ENCODE results near the gene TMEM44.

Gene TMEM44

GRCh38 chr3:194619741-194620140 is 13.5 kb downstream of the TMEM44 start:
- no peak for DNase-seq (ENCODE audit: extremely low read depth, low read depth)
- TF ChIP-seq CTCF (IDR thresholded peaks at IDR 0.05; ENCODE audit: low read depth, low read length) = no peak

- no peak for TF ChIP-seq CTCF (IDR thresholded peaks at IDR 0.05; ENCODE audit: low read depth, low read length)
- DNase-seq (ENCODE audit: extremely low read depth, low read depth) = no peak
Observed at GRCh38 chr3:194618858-194619608, 14.2 kb downstream of the TMEM44 start.

- TF ChIP-seq CTCF (IDR thresholded peaks at IDR 0.05; ENCODE audit: low read depth, low read length) = no peak
- DNase-seq (ENCODE audit: extremely low read depth, low read depth) = no peak
Observed at GRCh38 chr3:194617827-194618226, 15.4 kb downstream of the TMEM44 start.

- no peak for TF ChIP-seq CTCF (IDR thresholded peaks at IDR 0.05; ENCODE audit: low read depth, low read length)
- DNase-seq (ENCODE audit: extremely low read depth, low read depth) = no peak
Observed at GRCh38 chr3:194617143-194617671, 16.0 kb downstream of the TMEM44 start.

- DNase-seq (ENCODE audit: extremely low read depth, low read depth) = no peak
- no peak for TF ChIP-seq CTCF (IDR thresholded peaks at IDR 0.05; ENCODE audit: low read depth, low read length)
Observed at GRCh38 chr3:194615226-194615625, 18.0 kb downstream of the TMEM44 start.

GRCh38 chr3:194612221-194612620 is 21.0 kb downstream of the TMEM44 start:
- TF ChIP-seq CTCF (IDR thresholded peaks at IDR 0.05; ENCODE audit: low read depth, low read length) = no peak
- DNase-seq (ENCODE audit: extremely low read depth, low read depth) = no peak

GRCh38 chr3:194610689-194611088 is 22.5 kb downstream of the TMEM44 start:
- no peak for DNase-seq (ENCODE audit: extremely low read depth, low read depth)
- TF ChIP-seq CTCF (IDR thresholded peaks at IDR 0.05; ENCODE audit: low read depth, low read length) = no peak

Data from AG09319 (cell line).